HepG2 (cell line): ENCODE data around the gene UPK1A. TPM values are rescaled to one million over a fixed set of nuclear protein-coding genes. Genes with fewer than 3 reads are reported as not detected.

Experiments
- EEA1 ChIP-seq: sonication (generic); formaldehyde crosslinking; IDR thresholded peaks from 2 replicates; pipeline ENCODE4 v1.5.1; 2020; ENCODE audit warnings: mild to moderate bottlenecking, missing genetic modification reagents, borderline replicate concordance
- GATAD1 ChIP-seq: IDR thresholded peaks from 2 replicates; pipeline ENCODE4 v1.6.1; 2016; ENCODE audit warnings: missing genetic modification reagents, missing compliant biosample characterization
- HNRNPL ChIP-seq: fragments of 200-400 bp; formaldehyde crosslinking; IDR thresholded peaks from 2 replicates; pipeline ENCODE4 v1.6.1; 2017; ENCODE audit warnings: mild to moderate bottlenecking, low read depth, low read length
- ISX ChIP-seq: sonication (generic); formaldehyde crosslinking; conservative IDR thresholded peaks from 2 replicates; pipeline ENCODE4 v1.5.0; 2020; ENCODE audit warnings: missing genetic modification reagents
- NCOA2 ChIP-seq: sonication (generic); formaldehyde crosslinking; IDR thresholded peaks from 2 replicates; pipeline ENCODE4 v1.8.0; 2022; ENCODE audit warnings: inconsistent platforms
- NR2C2 ChIP-seq: sonication (generic); formaldehyde crosslinking; IDR thresholded peaks from 2 replicates; pipeline ENCODE4 v1.4.0; 2020; ENCODE audit warnings: missing genetic modification reagents, mild to moderate bottlenecking, moderate library complexity, borderline replicate concordance
- NR3C1 ChIP-seq: sonication (generic); formaldehyde crosslinking; IDR thresholded peaks from 2 replicates; pipeline ENCODE4 v1.4.0; 2020; ENCODE audit warnings: missing genetic modification reagents
- SAP130 ChIP-seq: IDR thresholded peaks from 2 replicates; pipeline ENCODE4 v1.6.1; 2016; ENCODE audit warnings: low read depth
- SOX13 ChIP-seq, 3 experiments: fragments of 450-650 bp in 1 of 3; sonication (generic) in 1 of 3; formaldehyde crosslinking in 1 of 3; IDR thresholded peaks in 2 of 3; conservative IDR thresholded peaks in 1 of 3; 2 replicates each; pipeline versions ENCODE4 v1.5.0 to v1.6.1; 2016 to 2020; ENCODE audit warnings: antibody characterized with exemption in 1 of 3, mild to moderate bottlenecking in 1 of 3, missing compliant biosample characterization in 1 of 3, missing genetic modification reagents in 1 of 3, moderate library complexity in 1 of 3
- ZBTB46 ChIP-seq: sonication (generic); formaldehyde crosslinking; IDR thresholded peaks from 2 replicates; pipeline ENCODE4 v1.4.0; 2020; ENCODE audit warnings: mild to moderate bottlenecking, missing genetic modification reagents, borderline replicate concordance
- ZMYM4 ChIP-seq: sonication (generic); formaldehyde crosslinking; IDR thresholded peaks from 2 replicates; pipeline ENCODE4 v1.8.1; 2023; ENCODE audit warnings: mild to moderate bottlenecking, missing genetic modification reagents
- ZNF143 ChIP-seq: sonication (generic); formaldehyde crosslinking; IDR thresholded peaks from 2 replicates; pipeline ENCODE4 v1.4.0; 2020; ENCODE audit warnings: missing genetic modification reagents
- ZNF253 ChIP-seq: sonication (generic); formaldehyde crosslinking; IDR thresholded peaks from 2 replicates; pipeline ENCODE4 v1.8.0; 2022; ENCODE audit warnings: mild to moderate bottlenecking, missing genetic modification reagents, borderline replicate concordance
- ZNF619 ChIP-seq: sonication (generic); formaldehyde crosslinking; IDR thresholded peaks from 2 replicates; pipeline ENCODE4 v1.4.0; 2020; ENCODE audit warnings: mild to moderate bottlenecking, missing genetic modification reagents
- ZNF891 ChIP-seq: sonication (generic); formaldehyde crosslinking; IDR thresholded peaks from 2 replicates; pipeline ENCODE4 v1.5.0; 2020; ENCODE audit warnings: mild to moderate bottlenecking, missing genetic modification reagents
- polyA plus RNA-seq, 8 experiments: library from polyadenylated mRNA; depleted of rRNA in 3 of 8; stranded (reverse) in 7 of 8; unstranded in 1 of 8; fragments of >200 nt; fragmentation: Illumina TruSeq in 4 of 8; extraction: Trizol in 4 of 8; gene quantifications; 2 replicates each; pipeline versions ENCODE4 v1.2.1 to v1.2.3, GENCODE V29; 2011 to 2016; ENCODE audit warnings: low read depth in 4 of 8, missing spikeins in 1 of 8, mixed read lengths in 1 of 8; ENCODE audit not compliant: insufficient read depth in 1 of 8
- total RNA-seq, 5 experiments: library from RNA; depleted of rRNA; stranded (reverse); fragments of >200 nt; fragmentation: Illumina TruSeq; extraction: Trizol; gene quantifications; 2 replicates each; pipeline ENCODE4 v1.2.3, GENCODE V29; 2016; ENCODE audit warnings: low read depth in 1 of 5
- TF ChIP-seq, protein P1 (sequence below): sonication (generic); formaldehyde crosslinking; IDR thresholded peaks from 2 replicates; pipeline ENCODE4 v1.4.0; 2020; ENCODE audit warnings: missing genetic modification reagents, borderline replicate concordance
- TF ChIP-seq, protein P2 (sequence below): sonication (generic); formaldehyde crosslinking; IDR thresholded peaks from 2 replicates; pipeline ENCODE4 v1.5.0; 2020; ENCODE audit warnings: mild to moderate bottlenecking, missing genetic modification reagents, borderline replicate concordance
- TF ChIP-seq, protein P3 (sequence below): sonication (generic); formaldehyde crosslinking; IDR thresholded peaks from 2 replicates; pipeline ENCODE4 v1.9.0; 2021; ENCODE audit warnings: missing genetic modification reagents, borderline replicate concordance

UPK1A gene
- total and polyA plus RNA-seq, 2 of the 13 experiments (the other 11 are each of a cell fraction or from before 2014, with no cell fraction given) = 2.9 TPM; not detected in 1

DNA sequence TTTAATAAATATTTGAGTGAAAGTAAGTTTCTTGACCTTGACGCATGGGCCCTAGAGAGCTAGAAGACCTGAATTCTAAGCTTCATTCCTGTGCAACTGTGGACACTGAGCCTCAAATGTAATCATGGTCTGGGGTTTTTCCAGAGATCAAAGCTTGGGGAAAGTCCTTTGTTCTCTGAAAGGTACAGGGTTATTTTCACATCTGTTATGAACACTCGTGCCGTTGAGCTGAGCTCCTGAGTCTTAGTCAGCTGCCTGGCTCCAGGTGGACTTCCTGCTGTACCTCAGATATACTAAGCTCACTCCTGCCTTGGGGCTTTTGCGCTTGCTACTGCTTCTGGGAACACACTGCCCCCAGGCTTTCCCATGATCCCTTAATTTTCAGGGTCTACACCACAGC lies 30.5 kb downstream of the UPK1A start (continued):
- TF ChIP-seq, protein P1, sequence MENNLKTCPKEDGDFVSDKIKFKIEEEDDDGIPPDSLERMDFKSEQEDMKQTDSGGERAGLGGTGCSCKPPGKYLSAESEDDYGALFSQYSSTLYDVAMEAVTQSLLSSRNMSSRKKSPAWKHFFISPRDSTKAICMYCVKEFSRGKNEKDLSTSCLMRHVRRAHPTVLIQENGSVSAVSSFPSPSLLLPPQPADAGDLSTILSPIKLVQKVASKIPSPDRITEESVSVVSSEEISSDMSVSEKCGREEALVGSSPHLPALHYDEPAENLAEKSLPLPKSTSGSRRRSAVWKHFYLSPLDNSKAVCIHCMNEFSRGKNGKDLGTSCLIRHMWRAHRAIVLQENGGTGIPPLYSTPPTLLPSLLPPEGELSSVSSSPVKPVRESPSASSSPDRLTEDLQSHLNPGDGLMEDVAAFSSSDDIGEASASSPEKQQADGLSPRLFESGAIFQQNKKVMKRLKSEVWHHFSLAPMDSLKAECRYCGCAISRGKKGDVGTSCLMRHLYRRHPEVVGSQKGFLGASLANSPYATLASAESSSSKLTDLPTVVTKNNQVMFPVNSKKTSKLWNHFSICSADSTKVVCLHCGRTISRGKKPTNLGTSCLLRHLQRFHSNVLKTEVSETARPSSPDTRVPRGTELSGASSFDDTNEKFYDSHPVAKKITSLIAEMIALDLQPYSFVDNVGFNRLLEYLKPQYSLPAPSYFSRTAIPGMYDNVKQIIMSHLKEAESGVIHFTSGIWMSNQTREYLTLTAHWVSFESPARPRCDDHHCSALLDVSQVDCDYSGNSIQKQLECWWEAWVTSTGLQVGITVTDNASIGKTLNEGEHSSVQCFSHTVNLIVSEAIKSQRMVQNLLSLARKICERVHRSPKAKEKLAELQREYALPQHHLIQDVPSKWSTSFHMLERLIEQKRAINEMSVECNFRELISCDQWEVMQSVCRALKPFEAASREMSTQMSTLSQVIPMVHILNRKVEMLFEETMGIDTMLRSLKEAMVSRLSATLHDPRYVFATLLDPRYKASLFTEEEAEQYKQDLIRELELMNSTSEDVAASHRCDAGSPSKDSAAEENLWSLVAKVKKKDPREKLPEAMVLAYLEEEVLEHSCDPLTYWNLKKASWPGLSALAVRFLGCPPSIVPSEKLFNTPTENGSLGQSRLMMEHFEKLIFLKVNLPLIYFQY (CRISPR knock-in tag) = no peak
- TF ChIP-seq NR2C2 (CRISPR knock-in tag) (no peak), ISX (CRISPR knock-in tag) (no peak), SOX13 (IDR thresholded peaks at IDR 0.05) (no peak), SOX13 (CRISPR knock-in tag; conservative IDR thresholded peaks at IDR 0.05 in 1 of 2, IDR thresholded peaks at IDR 0.05 in 1 of 2) (peak in 1 of 2 experiments; percentile 84; a peak in 2 of 4 replicates), NCOA2 (CRISPR knock-in tag) (peak; percentile 31; the same call in 1 of the 2 replicates), ZNF891 (CRISPR knock-in tag) (no peak), HNRNPL (no peak), ZNF253 (CRISPR knock-in tag) (no peak), NR3C1 (CRISPR knock-in tag) (no peak), ZNF619 (CRISPR knock-in tag) (0 out of 2 replicates have a peak, but pooled peaks have one; percentile 22), ZNF143 (CRISPR knock-in tag) (no peak), SAP130 (CRISPR knock-in tag) (peak; percentile 49), GATAD1 (CRISPR knock-in tag) (no peak), ZBTB46 (CRISPR knock-in tag) (no peak), ZMYM4 (no peak), EEA1 (CRISPR knock-in tag) (no peak)
- TF ChIP-seq, protein P2, sequence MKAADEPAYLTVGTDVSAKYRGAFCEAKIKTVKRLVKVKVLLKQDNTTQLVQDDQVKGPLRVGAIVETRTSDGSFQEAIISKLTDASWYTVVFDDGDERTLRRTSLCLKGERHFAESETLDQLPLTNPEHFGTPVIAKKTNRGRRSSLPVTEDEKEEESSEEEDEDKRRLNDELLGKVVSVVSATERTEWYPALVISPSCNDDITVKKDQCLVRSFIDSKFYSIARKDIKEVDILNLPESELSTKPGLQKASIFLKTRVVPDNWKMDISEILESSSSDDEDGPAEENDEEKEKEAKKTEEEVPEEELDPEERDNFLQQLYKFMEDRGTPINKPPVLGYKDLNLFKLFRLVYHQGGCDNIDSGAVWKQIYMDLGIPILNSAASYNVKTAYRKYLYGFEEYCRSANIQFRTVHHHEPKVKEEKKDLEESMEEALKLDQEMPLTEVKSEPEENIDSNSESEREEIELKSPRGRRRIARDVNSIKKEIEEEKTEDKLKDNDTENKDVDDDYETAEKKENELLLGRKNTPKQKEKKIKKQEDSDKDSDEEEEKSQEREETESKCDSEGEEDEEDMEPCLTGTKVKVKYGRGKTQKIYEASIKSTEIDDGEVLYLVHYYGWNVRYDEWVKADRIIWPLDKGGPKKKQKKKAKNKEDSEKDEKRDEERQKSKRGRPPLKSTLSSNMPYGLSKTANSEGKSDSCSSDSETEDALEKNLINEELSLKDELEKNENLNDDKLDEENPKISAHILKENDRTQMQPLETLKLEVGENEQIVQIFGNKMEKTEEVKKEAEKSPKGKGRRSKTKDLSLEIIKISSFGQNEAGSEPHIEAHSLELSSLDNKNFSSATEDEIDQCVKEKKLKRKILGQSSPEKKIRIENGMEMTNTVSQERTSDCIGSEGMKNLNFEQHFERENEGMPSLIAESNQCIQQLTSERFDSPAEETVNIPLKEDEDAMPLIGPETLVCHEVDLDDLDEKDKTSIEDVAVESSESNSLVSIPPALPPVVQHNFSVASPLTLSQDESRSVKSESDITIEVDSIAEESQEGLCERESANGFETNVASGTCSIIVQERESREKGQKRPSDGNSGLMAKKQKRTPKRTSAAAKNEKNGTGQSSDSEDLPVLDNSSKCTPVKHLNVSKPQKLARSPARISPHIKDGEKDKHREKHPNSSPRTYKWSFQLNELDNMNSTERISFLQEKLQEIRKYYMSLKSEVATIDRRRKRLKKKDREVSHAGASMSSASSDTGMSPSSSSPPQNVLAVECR (CRISPR knock-in tag) = peak; percentile 17; the same call in 1 of the 2 replicates
- TF ChIP-seq, protein P3, sequence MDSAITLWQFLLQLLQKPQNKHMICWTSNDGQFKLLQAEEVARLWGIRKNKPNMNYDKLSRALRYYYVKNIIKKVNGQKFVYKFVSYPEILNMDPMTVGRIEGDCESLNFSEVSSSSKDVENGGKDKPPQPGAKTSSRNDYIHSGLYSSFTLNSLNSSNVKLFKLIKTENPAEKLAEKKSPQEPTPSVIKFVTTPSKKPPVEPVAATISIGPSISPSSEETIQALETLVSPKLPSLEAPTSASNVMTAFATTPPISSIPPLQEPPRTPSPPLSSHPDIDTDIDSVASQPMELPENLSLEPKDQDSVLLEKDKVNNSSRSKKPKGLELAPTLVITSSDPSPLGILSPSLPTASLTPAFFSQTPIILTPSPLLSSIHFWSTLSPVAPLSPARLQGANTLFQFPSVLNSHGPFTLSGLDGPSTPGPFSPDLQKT = no peak
